ENCODE measurements around the gene PLXNA2.

PLXNA2 gene

GRCh38 chr1:208225954-208226937 lies 17.9 kb downstream of the PLXNA2 start:
- FAIRE-seq, result no peak
- no peak for DNase-seq (ENCODE audit: low spot score)

GRCh38 chr1:208224192-208224713 lies 19.9 kb downstream of the PLXNA2 start:
- DNase-seq (ENCODE audit: low spot score), result no peak
- no peak for FAIRE-seq

- FAIRE-seq (no peak), DNase-seq (ENCODE audit: low spot score) (peak; percentile 19)
These were observed 21.0 kb downstream of the PLXNA2 start for GRCh38 chr1:208223136-208223535.

GRCh38 chr1:208222376-208223126 lies 21.6 kb downstream of the PLXNA2 start:
- DNase-seq (ENCODE audit: low spot score) (no peak), FAIRE-seq (no peak)

GRCh38 chr1:208221291-208221622 lies 22.9 kb downstream of the PLXNA2 start:
- DNase-seq (ENCODE audit: low spot score) (no peak), FAIRE-seq (no peak)

GRCh38 chr1:208219659-208220282 lies 24.4 kb downstream of the PLXNA2 start:
- FAIRE-seq (no peak), DNase-seq (ENCODE audit: low spot score) (peak; percentile 80)

GRCh38 chr1:208219098-208219658 lies 25.0 kb downstream of the PLXNA2 start:
- FAIRE-seq (no peak), DNase-seq (ENCODE audit: low spot score) (no peak)

GRCh38 chr1:208218237-208219097 lies 25.7 kb downstream of the PLXNA2 start:
- FAIRE-seq (no peak), DNase-seq (ENCODE audit: low spot score) (no peak)

GRCh38 chr1:208217781-208218180 lies 26.4 kb downstream of the PLXNA2 start:
- no peak for DNase-seq (ENCODE audit: low spot score)

GRCh38 chr1:208216806-208217205 lies 27.4 kb downstream of the PLXNA2 start:
- FAIRE-seq (no peak), DNase-seq (ENCODE audit: low spot score) (no peak)

More at GRCh38 chr1:208217781-208218180, 26.4 kb downstream of the PLXNA2 start:
- FAIRE-seq, result no peak

GRCh38 chr1:208216062-208216461 lies 28.1 kb downstream of the PLXNA2 start:
- FAIRE-seq (no peak), DNase-seq (ENCODE audit: low spot score) (peak; percentile 33)

GRCh38 chr1:208215393-208215792 lies 28.8 kb downstream of the PLXNA2 start:
- no peak for FAIRE-seq
- DNase-seq (ENCODE audit: low spot score), result no peak

- no peak for DNase-seq (ENCODE audit: low spot score)
- no peak for FAIRE-seq
These were observed 30.4 kb downstream of the PLXNA2 start for GRCh38 chr1:208213786-208214185.

GRCh38 chr1:208212893-208213292 lies 31.3 kb downstream of the PLXNA2 start:
- DNase-seq (ENCODE audit: low spot score), result no peak
- no peak for FAIRE-seq

GRCh38 chr1:208211921-208212843 lies 32.0 kb downstream of the PLXNA2 start:
- DNase-seq (ENCODE audit: low spot score) (no peak), FAIRE-seq (no peak)

- DNase-seq (ENCODE audit: low spot score) (no peak), FAIRE-seq (no peak)
These were observed 34.1 kb downstream of the PLXNA2 start for GRCh38 chr1:208209896-208210589.

GRCh38 chr1:208209286-208209685 lies 34.9 kb downstream of the PLXNA2 start:
- FAIRE-seq (no peak), DNase-seq (ENCODE audit: low spot score) (no peak)

GRCh38 chr1:208208132-208208487 lies 36.1 kb downstream of the PLXNA2 start:
- DNase-seq (ENCODE audit: low spot score) (no peak), FAIRE-seq (no peak)
